HCEC 1CT (cell line): Measurements from ENCODE around the gene PPCDC.

ENCODE experiments used
- DNase-seq: peaks from one replicate; pipeline ENCODE4 v3.0.0-alpha.2; 2017

Gene PPCDC

DNA sequence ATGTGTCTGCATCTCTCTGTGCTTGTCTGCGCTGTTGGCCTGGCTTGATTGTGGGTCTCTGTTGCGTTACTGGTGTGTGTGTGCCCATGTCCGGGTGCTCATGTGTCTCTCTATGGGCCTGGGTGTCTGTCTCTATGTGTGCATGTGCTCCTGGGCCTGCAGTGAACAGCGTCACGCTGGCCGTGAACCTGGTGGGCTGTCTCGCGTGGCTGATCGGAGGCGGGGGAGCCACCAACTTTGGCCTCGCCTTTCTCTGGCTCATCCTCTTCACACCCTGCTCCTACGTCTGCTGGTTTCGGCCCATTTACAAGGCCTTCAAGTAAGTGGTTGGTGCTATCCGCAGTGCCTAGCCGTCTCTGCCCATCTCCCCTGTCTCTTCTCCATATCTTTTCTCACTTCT, 7.0 kb upstream of the PPCDC start:
- no peak for DNase-seq

GRCh38 chr15:75019916-75020315, 3.5 kb upstream of the PPCDC start:
- no peak for DNase-seq

GRCh38 chr15:75021341-75021740, 2.0 kb upstream of the PPCDC start:
- DNase-seq = no peak

DNA sequence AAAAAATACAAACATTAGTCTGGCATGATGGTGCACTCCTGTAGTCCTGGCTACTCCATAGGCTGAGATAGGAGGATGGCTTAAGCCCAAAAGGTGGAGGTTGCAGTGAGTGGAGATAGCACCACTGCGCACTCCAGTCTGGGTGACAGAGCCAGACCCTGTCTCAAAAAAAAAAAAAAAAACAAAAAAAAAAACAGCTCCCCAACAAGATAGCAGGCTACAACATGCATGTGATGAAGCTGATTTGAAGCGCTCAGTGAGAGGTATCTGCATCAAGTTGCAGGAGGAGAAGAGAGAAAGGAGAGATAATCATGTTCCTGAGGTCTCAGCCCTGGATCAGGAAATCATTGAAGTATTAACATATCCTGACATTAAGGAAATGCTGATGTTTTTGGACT, 608 bp upstream of the PPCDC start:
- no peak for DNase-seq

DNA sequence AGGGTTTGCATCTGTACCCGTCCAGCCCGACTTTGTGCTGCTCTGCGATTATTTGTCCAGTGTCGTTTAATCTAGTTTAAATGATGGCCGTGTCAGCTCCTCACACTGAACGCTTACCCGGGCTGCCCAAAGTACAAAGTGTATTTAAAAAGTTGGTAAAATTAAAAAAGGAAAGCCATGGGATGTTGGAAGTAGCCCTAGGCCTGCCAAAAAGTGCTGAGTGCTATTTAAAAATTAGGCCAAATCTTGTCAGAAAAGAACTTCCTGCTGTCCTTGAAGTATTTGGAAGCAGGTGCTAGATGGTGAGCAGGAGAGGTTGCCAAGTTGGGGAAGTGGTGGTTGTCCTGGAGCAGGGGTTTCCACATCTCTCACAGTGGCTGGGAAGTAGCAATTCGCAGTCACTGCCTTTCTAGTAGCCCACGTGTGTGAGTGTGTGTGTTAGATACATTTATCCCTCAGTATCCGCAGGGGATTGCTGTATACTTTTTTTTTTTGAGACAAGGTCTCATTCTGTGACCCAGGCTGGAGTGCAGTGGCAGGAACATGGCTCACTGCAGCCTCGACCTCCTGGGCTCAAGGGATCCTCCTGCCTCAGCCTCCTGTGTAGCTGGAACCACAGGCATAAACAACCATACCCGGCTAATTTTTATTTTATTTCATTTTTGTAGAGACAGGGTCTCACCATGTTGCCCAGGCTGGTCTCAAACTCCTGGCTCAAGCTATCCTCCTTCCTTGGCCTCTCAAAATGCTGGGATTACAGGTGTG, 664 bp downstream of the PPCDC start:
- peak; percentile 34 for DNase-seq

DNA sequence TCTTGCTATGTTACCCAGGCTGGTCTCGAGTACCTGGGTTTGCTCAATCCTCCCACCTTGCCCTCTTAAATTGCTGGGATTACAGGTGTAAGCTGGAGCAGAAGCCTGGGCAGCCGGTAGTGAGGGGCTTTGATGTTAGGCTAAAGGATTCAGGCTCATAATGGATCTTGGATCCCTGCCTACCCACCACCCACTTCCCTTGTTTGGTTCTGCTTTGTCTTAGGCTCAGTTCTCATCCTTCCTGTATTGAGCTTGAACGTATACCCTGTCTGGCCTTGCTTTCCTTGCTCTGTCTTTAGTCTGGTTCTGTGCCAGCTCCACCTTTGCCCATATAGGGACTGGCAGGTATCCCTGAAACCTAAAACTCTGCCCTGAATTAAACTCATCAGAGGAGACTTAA, 1.7 kb downstream of the PPCDC start:
- DNase-seq = no peak

DNA sequence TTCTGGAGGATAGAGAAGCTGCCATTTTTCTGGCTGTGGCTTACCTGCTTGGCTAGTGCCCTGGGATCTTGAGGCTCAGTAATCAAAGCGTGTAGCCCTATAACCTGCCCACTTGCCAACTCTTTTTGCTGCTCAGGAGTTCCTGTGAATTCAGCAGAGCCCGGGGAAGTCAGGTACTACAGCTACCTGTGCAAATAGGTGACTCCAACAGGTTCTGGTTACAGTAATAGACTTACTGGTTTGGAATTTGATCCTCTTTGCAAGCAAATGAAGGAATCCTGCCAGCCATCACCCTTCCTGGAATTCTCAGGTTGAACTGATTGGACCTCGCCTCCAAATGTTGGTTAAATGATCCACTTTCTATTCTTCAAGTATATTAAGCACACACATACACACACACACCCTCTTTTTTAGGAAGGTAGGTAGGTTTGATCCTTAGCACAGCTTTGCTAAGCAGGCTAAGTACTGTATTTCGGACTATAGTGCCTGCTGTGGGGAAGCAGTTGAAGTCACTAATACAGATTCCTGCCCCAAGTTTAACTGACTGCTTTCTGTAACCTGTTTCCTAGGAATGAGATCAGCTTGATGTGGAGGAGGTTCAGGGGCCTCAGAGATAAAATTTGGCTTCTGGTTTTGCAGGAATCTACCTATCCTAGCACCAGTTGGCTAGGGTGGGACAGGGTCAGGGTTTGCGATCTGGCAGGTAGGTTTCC, 2.3 kb downstream of the PPCDC start:
- DNase-seq = no peak

DNA sequence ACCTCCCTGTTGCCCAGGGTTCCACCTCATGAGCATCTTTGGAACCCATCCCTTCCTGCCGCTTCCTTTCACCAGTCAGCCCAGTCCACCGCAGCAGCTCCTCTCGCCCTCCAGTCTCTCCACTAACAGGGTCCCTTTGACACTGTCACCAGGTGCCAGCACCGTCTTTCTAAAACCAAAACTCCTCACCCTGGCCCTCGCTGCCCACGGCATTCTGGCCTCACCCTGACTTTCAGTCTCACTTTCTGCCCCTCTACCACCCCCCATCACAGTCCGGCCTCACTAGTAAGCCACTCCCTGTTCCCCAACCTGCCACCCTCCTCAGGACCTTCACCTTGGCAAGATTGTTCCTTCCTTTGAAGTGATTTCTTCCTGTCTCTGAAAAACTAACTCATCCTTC, 4.2 kb downstream of the PPCDC start:
- no peak for DNase-seq

DNA sequence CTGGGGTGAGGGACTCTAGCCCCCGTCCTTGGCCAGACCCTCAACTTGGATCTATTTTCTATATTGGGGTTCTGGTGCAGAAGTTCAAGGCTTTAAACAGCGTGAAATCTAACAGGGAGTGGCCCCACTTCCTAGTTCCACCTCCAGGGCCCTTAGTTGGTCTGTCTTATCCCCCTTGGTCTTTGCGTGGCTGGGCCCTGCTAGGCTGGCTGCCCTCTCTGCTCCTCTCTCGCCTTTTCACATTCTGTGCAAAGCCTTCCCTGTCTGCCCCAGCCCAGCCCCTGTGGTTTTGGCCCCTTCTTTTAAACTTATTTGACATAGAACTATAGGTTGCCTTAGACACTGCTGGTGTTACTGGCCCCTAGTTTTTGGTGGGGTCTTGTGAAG, 5.6 kb downstream of the PPCDC start:
- DNase-seq = no peak

- peak; percentile 80 for DNase-seq
Measured at GRCh38 chr15:75029378-75030022, 6.1 kb downstream of the PPCDC start.

DNA sequence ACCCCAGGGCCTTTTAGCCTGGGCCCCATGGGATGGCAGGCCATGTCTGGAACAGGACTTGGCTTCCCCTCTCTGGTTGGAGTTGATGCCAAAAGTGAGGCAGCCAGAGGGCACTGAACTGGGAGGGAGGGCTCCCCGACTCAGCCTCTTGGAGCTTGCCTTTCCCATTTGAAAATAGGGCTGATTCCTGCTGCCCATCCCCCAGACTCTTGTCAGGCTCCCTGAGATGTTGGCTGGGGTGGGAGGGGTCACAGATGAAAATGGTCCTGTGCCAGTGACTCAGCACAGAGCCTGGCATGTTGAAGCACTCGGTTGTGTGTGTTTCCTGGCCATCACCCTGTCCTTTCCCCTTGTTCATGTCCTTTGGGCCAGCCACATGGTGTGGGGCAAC, 6.6 kb downstream of the PPCDC start:
- no peak for DNase-seq

DNA sequence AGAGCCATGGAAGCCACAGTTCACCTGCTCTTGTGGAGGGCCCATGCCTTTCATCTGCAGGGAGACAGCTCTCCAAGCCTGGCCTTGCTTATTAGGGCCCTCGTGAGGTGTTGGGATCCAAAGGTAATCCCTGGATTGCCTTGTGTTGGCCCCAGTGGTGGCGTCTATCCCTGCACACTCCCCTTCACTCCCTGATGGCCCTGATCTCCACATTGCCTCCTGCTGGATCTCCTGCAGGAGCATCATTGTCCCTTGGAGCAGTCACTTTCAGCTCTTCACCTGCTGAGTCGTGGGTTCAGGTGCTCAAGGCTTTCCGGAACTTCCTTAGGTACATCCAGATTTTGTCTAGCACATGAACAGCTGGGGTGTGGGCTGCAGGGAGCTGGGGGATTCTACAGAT, 7.0 kb downstream of the PPCDC start:
- DNase-seq = no peak

DNA sequence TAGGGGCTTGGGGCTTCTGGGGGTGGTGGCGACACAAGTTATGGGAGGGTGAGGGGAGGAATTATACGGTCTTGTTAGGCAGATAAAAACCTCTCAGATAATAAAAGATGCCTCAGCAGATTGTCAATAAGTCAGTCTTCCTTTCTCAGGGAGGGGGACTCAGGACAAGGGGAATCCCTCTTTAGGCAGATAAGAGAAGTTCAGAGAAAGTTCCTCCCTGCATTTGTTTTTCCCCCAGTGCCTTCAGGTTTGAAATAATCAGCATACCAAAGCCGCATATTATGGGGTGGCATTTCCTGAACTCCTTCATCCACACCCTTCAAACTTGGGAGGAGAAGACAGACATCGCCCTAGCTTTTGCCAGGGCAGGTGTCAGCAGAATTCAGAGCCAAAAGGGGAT, 8.5 kb downstream of the PPCDC start:
- no peak for DNase-seq

GRCh38 chr15:75032395-75032794, 9.0 kb downstream of the PPCDC start:
- no peak for DNase-seq

GRCh38 chr15:75033809-75034208, 10.4 kb downstream of the PPCDC start:
- DNase-seq = no peak

- DNase-seq = no peak
Measured at GRCh38 chr15:75034615-75035014, 11.2 kb downstream of the PPCDC start.

- DNase-seq = peak; percentile 69
Measured at GRCh38 chr15:75036212-75036616, 12.8 kb downstream of the PPCDC start.

GRCh38 chr15:75037685-75038084, 14.3 kb downstream of the PPCDC start:
- no peak for DNase-seq

DNA sequence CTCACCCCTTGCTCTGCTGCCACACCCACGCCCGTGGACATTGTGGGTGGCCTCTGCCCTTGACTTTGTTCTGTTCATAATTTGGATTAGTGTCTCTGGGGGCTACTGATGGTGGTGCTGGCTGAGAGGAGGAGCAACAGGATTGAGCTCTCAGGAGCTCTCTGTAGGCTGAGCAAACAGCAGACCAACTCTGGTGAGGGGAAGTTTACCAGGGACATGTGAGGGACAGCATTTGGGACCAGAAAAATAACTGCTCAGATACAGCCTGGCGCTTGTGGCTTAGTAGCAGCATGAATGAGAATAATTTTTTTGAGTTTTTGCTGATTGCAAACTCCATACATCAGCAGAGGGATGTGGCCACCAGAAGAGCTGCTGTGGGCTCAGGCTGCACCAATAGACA, 14.8 kb downstream of the PPCDC start:
- DNase-seq = no peak

DNA sequence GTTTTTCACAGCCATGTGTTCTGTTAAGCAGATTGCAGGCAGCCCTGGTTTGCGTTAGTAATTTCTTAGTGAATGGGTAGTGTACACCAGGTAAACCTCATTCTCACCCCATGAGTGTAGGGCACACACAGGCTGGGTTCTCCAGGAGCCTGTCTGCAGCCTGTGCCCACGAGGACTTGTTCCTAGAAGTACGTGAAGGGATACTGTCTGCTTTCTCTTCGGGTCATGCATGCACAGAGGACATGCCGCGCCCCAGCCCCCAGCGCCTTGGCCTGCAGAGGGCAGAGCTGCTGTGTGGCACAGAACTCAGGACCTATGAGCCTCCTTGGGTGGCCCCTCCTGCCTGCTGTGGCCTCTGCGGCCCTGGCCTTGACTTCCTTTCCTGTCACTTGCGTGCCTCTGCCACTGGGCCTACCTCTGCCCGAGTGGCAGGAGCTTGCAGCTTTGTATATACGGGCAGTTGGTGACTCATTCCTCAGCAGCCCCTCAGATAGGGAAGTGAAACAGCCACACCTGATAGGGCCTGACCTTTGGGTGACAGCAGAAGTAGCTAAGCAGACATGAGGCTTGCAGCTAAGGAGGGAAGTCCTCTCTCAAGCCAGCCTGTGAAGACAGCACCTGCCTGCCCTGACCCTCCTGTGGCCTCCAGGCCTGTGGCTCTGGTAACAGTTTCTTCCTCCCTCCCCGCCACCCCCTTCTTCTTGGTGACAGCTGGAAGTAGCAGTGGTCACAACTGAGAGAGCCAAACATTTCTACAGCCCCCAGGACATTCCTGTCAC, 19.5 kb downstream of the PPCDC start:
- DNase-seq = peak; percentile 24

DNA sequence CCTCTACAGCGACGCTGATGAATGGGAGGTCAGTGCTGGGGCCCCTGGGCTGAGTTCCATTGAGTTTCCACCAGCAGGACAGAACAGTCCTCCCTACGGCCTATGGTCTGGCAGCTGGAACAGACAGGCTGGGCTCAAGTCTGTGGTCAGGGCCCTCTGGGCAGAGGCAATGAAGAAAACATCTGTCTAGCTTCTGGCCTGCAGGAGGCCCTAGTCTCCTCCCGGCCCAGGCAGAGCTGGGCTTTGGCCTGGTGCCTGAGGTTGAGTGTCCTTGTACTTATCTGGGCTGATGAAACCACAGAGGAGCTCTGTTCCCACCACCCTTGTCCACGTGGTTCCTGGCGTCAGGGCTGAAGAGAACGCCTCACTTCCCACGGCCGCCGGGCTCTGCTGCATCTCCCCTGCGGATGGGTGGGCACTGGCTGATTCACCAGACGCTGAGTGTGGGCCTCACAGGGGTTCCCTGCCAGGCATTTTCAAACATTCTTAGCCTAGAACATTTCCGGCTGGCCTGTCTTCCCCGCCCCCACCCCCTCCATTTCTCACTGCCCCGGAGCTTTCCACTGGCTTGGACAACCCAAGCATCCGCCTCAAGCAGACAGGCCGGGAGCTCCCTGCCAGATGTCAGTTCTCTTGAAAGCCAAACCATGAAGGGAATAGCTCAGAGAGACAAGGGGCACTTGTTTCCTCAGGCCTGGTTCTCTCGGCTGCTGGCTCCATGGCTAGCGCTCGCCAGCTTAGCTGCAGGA, 20.3 kb downstream of the PPCDC start:
- DNase-seq = peak; percentile 99

GRCh38 chr15:75044258-75044878, 21.0 kb downstream of the PPCDC start:
- no peak for DNase-seq
